Gastroesophageal sphincter (tissue), 3 donors: ENCODE results near the gene CST4.

Experiments used
- EP300 ChIP-seq: sonication (generic); formaldehyde crosslinking; IDR thresholded peaks from one replicate; pipeline ENCODE4 v1.6.1; 2017; ENCODE audit warnings: antibody characterized with exemption, mild to moderate bottlenecking
- TF ChIP-seq, protein P1 (sequence below), 4 experiments: fragments of 200-600 bp in 2 of 4; fragments of 450-650 bp in 2 of 4; sonication (generic) in 1 of 4; IDR thresholded peaks; one replicate each; pipeline ENCODE4 v1.5.1; 2017 to 2019; ENCODE audit warnings: antibody characterized with exemption in 4 of 4, mild to moderate bottlenecking in 2 of 4, moderate library complexity in 2 of 4

DNA sequence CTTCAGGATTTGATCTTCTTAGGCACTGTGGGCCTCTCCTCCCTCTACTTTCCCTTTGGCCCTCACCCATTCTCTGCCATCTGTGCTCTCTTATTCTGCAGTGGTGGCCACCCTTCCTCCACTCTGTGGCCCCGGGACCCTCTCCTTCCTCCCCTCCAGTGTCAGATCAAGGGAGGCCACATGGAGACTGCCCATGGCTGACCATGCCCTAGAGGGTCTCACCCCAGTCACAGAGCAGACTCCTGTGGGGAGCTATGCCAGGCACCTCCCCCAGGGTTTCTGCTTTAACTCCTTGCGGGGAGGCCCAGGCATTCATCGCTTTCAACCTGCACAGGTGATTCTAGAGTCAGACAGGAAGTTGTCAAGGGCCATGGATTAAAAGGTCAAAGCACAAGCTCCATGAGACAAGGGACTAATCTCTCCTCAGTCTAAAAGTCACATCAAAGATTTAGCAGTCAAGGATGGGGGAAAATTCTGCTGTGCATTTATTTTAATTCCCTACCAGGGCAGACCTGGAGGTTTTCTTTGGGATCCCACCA, 35.4 kb downstream of the CST4 start:
- TF ChIP-seq, protein P1, sequence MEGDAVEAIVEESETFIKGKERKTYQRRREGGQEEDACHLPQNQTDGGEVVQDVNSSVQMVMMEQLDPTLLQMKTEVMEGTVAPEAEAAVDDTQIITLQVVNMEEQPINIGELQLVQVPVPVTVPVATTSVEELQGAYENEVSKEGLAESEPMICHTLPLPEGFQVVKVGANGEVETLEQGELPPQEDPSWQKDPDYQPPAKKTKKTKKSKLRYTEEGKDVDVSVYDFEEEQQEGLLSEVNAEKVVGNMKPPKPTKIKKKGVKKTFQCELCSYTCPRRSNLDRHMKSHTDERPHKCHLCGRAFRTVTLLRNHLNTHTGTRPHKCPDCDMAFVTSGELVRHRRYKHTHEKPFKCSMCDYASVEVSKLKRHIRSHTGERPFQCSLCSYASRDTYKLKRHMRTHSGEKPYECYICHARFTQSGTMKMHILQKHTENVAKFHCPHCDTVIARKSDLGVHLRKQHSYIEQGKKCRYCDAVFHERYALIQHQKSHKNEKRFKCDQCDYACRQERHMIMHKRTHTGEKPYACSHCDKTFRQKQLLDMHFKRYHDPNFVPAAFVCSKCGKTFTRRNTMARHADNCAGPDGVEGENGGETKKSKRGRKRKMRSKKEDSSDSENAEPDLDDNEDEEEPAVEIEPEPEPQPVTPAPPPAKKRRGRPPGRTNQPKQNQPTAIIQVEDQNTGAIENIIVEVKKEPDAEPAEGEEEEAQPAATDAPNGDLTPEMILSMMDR (IDR thresholded peaks at IDR 0.05), result no peak
- no peak for TF ChIP-seq EP300
